GM23248 (cell line): ENCODE results near the gene SPATA16.

Experiments used
- EZH2 ChIP-seq: fragments of 200-600 bp; sonication (generic); IDR thresholded peaks from 2 replicates; pipeline ENCODE4 v1.6.1; 2018; ENCODE audit warnings: antibody characterized with exemption, mild to moderate bottlenecking; ENCODE audit not compliant: insufficient read depth, poor library complexity, severe bottlenecking
- EZH2phosphoT487 ChIP-seq: fragments of 200-600 bp; sonication (generic); IDR thresholded peaks from 2 replicates; pipeline ENCODE4 v1.6.1; 2018; ENCODE audit warnings: antibody characterized with exemption, moderate library complexity, mild to moderate bottlenecking, low read depth; ENCODE audit not compliant: insufficient read depth

DNA sequence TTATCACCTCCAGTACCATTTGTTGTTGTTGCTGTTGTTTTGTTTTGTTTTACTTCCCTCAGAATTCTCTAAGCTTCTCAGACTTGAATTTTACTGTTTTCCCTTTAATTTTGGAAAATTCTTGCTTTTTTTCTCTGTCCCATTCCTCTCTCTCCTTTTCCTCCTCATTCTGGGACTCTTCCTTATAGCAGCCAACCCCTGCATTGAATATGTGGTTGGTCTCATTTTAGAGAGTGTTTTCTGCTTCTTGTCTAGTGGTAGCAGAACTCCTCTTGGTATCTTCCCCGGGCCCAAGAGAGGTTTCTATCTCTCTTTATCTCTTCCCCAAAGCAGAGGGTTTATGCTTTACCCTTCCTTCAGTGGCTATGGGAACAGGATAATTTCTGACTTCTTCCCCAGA lies 113.6 kb downstream of the SPATA16 start:
- TF ChIP-seq EZH2phosphoT487, result no peak
- no peak for TF ChIP-seq EZH2
